ENCODE data around the gene SECISBP2. TPM values are rescaled to one million over a fixed set of nuclear protein-coding genes. Genes with fewer than 3 reads are reported as not detected.

Gene SECISBP2
- total RNA-seq, 1 donor from 2014 or later = 78.0 TPM

DNA sequence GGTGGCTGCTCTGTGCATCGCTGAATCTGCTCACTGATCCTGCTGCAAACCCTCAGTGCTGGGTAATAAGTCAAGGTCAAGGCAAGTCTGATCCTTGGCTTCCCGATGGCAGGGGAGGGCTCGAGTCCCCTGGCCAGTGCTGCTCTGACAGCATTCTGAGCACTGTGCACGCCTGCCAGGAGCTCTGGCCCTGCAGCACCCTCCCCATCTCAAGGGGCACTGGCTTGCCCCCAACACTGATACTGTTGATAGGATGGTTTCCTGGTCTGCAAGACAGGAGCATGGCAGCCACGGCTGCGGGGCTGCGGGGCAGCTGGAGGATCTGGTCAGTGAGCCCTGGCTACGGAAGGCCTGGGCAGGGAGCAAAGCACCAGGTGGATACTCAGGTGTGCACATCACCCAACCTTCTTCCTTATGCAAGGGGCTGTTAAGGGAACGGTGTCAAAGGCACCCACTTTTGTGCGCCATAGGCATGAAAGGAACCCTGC lies 71.8 kb downstream of the SECISBP2 start:
- TF ChIP-seq, protein P1, sequence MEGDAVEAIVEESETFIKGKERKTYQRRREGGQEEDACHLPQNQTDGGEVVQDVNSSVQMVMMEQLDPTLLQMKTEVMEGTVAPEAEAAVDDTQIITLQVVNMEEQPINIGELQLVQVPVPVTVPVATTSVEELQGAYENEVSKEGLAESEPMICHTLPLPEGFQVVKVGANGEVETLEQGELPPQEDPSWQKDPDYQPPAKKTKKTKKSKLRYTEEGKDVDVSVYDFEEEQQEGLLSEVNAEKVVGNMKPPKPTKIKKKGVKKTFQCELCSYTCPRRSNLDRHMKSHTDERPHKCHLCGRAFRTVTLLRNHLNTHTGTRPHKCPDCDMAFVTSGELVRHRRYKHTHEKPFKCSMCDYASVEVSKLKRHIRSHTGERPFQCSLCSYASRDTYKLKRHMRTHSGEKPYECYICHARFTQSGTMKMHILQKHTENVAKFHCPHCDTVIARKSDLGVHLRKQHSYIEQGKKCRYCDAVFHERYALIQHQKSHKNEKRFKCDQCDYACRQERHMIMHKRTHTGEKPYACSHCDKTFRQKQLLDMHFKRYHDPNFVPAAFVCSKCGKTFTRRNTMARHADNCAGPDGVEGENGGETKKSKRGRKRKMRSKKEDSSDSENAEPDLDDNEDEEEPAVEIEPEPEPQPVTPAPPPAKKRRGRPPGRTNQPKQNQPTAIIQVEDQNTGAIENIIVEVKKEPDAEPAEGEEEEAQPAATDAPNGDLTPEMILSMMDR (IDR thresholded peaks at IDR 0.05; ENCODE audit: unreplicated experiment) = no peak
- Mint-ChIP-seq H3K9me3 (no peaks in the 10 kb centered on the region), H3K4me1 (no peaks in the 10 kb centered on the region), H3K36me3 (peaks cover 39% of the 10 kb centered on the region), H3K4me3 (no peak overlapping the region), H3K27ac (no peak overlapping the region), H3K27me3 (ENCODE audit: low read depth) (no peaks in the 10 kb centered on the region)
- DNase-seq (ENCODE audit: low spot score in 2 of 2, unreplicated experiment in 2 of 2) = no peak

DNA sequence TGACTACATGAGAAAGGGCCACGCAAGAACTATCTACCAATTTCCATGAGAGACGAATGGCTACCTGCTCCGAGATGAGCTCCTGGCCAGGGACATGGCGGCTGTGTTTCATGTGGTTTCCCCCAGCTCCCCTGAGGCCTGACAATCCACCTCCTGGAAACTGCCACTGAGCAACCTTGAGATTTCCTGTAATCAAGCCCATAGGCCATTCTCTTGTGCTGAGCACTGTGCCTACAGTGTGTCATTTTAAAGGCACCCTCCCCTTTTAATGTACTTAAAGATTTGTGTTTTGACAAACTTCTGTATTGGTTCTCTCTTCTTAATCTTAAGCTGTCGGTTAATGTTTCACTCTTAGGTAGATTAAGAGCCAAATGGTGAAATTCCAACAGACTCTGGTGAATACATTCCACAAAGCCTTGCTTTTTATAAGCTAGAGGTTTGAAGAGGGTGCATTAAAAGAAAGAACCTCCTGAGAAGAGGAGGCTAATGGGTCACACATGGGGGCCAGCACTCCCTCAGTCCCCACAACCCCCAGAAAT lies 72.3 kb downstream of the SECISBP2 start:
- Mint-ChIP-seq H3K4me1 (no peaks in the 10 kb centered on the region), H3K27me3 (ENCODE audit: low read depth) (no peaks in the 10 kb centered on the region), H3K36me3 (peaks cover 38% of the 10 kb centered on the region), H3K27ac (no peak overlapping the region), H3K4me3 (no peak overlapping the region), H3K9me3 (no peaks in the 10 kb centered on the region)
- TF ChIP-seq, protein P1 (IDR thresholded peaks at IDR 0.05; ENCODE audit: unreplicated experiment) = no peak
- DNase-seq (ENCODE audit: low spot score in 2 of 2, unreplicated experiment in 2 of 2) = no peak

DNA sequence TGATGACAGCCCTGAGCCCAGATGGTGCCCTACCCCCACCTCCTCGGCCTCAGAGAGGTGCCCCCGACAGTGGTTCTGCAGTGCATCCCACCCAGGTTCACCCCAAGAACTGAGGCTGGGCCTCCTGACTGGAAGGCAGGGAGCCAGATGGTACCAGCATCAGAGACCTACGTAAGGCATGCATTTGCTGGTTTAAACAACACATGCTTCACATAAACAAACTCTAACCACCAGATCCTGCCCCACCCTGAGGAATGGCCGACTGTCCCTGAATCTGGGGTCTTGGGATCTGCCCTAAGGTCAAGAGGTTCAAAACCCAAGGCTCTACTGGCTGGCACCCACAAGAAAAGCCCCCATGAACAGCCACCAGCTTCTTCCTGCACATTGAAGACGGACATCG lies 73.3 kb downstream of the SECISBP2 start:
- Mint-ChIP-seq H3K27ac (no peak overlapping the region), H3K36me3 (peaks cover 32% of the 10 kb centered on the region), H3K27me3 (ENCODE audit: low read depth) (no peaks in the 10 kb centered on the region), H3K4me3 (no peak overlapping the region), H3K9me3 (no peaks in the 10 kb centered on the region), H3K4me1 (no peaks in the 10 kb centered on the region)
- no peak for DNase-seq (ENCODE audit: low spot score in 2 of 2, unreplicated experiment in 2 of 2)
- TF ChIP-seq, protein P1 (IDR thresholded peaks at IDR 0.05; ENCODE audit: unreplicated experiment) = no peak

DNA sequence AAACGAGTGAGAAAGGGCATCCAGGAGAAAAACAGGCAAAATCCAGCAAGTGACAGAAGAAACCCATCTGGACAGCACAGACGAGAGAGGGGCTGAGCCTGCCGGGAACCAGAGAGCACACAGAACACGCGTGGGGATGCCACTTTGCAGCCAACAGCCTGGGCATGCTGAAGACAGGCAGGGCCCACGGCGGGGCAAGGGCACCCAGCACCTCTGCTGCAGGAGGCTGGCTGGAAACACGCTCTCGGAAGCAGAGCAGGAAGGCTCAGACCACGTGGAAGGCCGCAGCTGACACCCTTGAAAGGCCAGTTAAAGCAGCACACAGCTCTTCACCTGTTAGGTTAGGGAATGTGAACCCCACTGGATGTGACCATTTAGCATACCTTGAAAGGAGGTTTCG lies 76.1 kb downstream of the SECISBP2 start:
- TF ChIP-seq, protein P1 (IDR thresholded peaks at IDR 0.05; ENCODE audit: unreplicated experiment) = no peak
- no peak for DNase-seq (ENCODE audit: low spot score in 2 of 2, unreplicated experiment in 2 of 2)
- Mint-ChIP-seq H3K36me3 (peaks cover 34% of the 10 kb centered on the region), H3K27me3 (ENCODE audit: low read depth) (no peaks in the 10 kb centered on the region), H3K4me3 (no peak overlapping the region), H3K9me3 (no peaks in the 10 kb centered on the region), H3K4me1 (no peaks in the 10 kb centered on the region), H3K27ac (no peak overlapping the region)

DNA sequence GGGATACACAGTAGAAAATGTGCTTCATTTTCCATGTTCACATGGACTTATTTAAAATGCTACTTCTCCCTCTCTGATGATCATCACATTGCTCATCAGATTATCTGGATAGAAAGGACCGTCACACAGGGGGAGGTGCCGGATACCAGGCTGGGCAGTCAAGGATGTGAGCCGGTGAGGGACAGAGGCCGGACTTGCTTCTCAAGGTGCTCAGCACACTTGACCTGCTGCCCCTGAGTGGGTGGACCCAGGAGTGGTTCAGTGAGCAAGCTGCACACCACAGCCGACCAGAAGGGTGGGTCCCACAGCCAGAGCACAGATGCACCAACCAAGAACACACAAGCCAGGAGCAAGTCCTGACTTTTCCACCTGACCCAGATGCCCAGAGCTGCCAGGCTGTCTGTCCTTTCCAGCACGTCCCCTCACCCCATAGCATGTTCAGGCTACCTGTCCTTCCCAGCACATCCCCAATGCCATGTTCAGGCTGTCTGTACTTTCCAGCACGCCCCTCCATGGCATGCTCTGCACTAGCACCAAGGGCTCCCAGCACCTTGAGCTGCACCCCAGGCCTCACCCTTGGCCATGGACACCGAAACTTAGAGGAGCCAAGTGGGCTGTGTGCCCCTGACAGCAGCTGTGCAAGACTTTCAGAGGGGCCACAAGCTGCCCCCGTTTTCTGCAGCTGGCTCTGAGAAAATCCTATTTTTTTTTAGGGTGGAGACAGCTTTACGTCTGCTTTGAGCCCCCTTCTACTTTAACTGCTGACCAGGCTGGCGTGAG lies 77.8 kb downstream of the SECISBP2 start:
- Mint-ChIP-seq H3K9me3 (no peaks in the 10 kb centered on the region), H3K4me1 (no peaks in the 10 kb centered on the region), H3K36me3 (peaks cover 25% of the 10 kb centered on the region), H3K27me3 (ENCODE audit: low read depth) (no peaks in the 10 kb centered on the region), H3K27ac (no peak overlapping the region), H3K4me3 (no peak overlapping the region)
- TF ChIP-seq, protein P1 (IDR thresholded peaks at IDR 0.05; ENCODE audit: unreplicated experiment) = no peak
- DNase-seq (ENCODE audit: low spot score in 2 of 2, unreplicated experiment in 2 of 2) = no peak

All from mesothelial cell of epicardium (in vitro differentiated cells).